ENCODE results near the gene CELF2.

CELF2 gene

DNA sequence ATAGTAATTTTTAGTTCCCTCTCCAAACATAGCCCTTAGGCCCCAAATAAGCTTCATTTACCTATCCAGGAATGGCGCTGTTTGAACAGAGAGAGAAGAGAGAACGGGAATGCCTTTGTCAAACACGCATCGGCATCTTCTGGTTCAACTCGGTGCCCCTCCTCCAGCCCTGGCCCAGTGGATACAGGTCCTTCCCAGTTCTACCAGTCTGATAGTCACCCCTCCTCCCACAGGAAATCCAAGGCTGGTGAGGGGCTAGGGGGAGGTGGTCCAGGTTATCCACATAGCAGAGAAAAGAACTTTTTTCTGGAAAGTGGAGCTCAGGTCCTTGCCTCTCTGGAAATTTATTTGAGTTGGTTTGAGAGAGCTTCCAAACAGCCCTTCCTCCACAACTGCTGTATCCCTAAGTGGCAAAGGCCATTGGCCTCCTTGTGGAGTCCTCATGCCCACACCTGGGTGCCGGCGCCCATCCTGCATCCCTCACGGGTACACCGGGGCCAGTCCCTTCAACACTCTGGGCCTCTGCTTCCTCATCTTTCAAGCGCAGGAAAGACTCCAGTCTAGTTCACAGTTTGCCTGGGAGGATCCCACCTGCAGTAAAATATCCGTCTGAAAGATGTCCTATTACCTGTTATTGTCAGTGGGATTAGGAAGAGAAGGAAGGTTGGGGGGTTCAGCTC, 287.4 kb downstream of the CELF2 start:
- no peak for ATAC-seq
- TF ChIP-seq BACH2 (CRISPR knock-in tag; IDR thresholded peaks at IDR 0.05; ENCODE audit: borderline replicate concordance): no peak
- TF ChIP-seq SNAI2 (CRISPR knock-in tag; IDR thresholded peaks at IDR 0.05): no peak
- TF ChIP-seq GLIS3 (CRISPR knock-in tag; IDR thresholded peaks at IDR 0.05): no peak

- no peak for ATAC-seq
- TF ChIP-seq, protein P1, sequence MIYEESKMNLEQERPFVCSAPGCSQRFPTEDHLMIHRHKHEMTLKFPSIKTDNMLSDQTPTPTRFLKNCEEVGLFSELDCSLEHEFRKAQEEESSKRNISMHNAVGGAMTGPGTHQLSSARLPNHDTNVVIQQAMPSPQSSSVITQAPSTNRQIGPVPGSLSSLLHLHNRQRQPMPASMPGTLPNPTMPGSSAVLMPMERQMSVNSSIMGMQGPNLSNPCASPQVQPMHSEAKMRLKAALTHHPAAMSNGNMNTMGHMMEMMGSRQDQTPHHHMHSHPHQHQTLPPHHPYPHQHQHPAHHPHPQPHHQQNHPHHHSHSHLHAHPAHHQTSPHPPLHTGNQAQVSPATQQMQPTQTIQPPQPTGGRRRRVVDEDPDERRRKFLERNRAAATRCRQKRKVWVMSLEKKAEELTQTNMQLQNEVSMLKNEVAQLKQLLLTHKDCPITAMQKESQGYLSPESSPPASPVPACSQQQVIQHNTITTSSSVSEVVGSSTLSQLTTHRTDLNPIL (CRISPR knock-in tag; IDR thresholded peaks at IDR 0.05; ENCODE audit: low read depth): no peak
- TF ChIP-seq ZNF8 (CRISPR knock-in tag; IDR thresholded peaks at IDR 0.05) (no peak), ZNF565 (CRISPR knock-in tag; conservative IDR thresholded peaks at IDR 0.05; ENCODE audit: low read depth) (no peak), ZNF70 (CRISPR knock-in tag; IDR thresholded peaks at IDR 0.05) (no peak), BACH2 (CRISPR knock-in tag; IDR thresholded peaks at IDR 0.05; ENCODE audit: borderline replicate concordance) (no peak), TOX (CRISPR knock-in tag; IDR thresholded peaks at IDR 0.05; ENCODE audit: borderline replicate concordance) (no peak), ZFP30 (CRISPR knock-in tag; IDR thresholded peaks at IDR 0.05) (no peak), CSDC2 (CRISPR knock-in tag; IDR thresholded peaks at IDR 0.05) (no peak), ESRRG (CRISPR knock-in tag; IDR thresholded peaks at IDR 0.05) (no peak), RARB (CRISPR knock-in tag; IDR thresholded peaks at IDR 0.05) (no peak)
- TF ChIP-seq, protein P2, sequence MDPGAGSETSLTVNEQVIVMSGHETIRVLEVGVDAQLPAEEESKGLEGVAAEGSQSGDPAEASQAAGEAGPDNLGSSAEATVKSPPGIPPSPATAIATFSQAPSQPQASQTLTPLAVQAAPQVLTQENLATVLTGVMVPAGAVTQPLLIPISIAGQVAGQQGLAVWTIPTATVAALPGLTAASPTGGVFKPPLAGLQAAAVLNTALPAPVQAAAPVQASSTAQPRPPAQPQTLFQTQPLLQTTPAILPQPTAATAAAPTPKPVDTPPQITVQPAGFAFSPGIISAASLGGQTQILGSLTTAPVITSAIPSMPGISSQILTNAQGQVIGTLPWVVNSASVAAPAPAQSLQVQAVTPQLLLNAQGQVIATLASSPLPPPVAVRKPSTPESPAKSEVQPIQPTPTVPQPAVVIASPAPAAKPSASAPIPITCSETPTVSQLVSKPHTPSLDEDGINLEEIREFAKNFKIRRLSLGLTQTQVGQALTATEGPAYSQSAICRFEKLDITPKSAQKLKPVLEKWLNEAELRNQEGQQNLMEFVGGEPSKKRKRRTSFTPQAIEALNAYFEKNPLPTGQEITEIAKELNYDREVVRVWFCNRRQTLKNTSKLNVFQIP (CRISPR knock-in tag; IDR thresholded peaks at IDR 0.05; ENCODE audit: borderline replicate concordance, low read depth): no peak
Measured at GRCh38 chr10:11305825-11306593, 288.3 kb downstream of the CELF2 start.

GRCh38 chr10:11307004-11307403, 289.3 kb downstream of the CELF2 start:
- no peak for ATAC-seq
- TF ChIP-seq BACH2 (CRISPR knock-in tag; IDR thresholded peaks at IDR 0.05; ENCODE audit: borderline replicate concordance) (no peak), CSDC2 (CRISPR knock-in tag; IDR thresholded peaks at IDR 0.05) (no peak), ZNF565 (CRISPR knock-in tag; conservative IDR thresholded peaks at IDR 0.05; ENCODE audit: low read depth) (no peak), ZFP3 (CRISPR knock-in tag; IDR thresholded peaks at IDR 0.05) (no peak), ARNTL (CRISPR knock-in tag; IDR thresholded peaks at IDR 0.05; ENCODE audit: borderline replicate concordance, low read depth) (no peak), ZNF8 (CRISPR knock-in tag; IDR thresholded peaks at IDR 0.05) (no peak)
- TF ChIP-seq, protein P1 (CRISPR knock-in tag; IDR thresholded peaks at IDR 0.05; ENCODE audit: low read depth): no peak

- ATAC-seq: no peak
- TF ChIP-seq, protein P3, sequence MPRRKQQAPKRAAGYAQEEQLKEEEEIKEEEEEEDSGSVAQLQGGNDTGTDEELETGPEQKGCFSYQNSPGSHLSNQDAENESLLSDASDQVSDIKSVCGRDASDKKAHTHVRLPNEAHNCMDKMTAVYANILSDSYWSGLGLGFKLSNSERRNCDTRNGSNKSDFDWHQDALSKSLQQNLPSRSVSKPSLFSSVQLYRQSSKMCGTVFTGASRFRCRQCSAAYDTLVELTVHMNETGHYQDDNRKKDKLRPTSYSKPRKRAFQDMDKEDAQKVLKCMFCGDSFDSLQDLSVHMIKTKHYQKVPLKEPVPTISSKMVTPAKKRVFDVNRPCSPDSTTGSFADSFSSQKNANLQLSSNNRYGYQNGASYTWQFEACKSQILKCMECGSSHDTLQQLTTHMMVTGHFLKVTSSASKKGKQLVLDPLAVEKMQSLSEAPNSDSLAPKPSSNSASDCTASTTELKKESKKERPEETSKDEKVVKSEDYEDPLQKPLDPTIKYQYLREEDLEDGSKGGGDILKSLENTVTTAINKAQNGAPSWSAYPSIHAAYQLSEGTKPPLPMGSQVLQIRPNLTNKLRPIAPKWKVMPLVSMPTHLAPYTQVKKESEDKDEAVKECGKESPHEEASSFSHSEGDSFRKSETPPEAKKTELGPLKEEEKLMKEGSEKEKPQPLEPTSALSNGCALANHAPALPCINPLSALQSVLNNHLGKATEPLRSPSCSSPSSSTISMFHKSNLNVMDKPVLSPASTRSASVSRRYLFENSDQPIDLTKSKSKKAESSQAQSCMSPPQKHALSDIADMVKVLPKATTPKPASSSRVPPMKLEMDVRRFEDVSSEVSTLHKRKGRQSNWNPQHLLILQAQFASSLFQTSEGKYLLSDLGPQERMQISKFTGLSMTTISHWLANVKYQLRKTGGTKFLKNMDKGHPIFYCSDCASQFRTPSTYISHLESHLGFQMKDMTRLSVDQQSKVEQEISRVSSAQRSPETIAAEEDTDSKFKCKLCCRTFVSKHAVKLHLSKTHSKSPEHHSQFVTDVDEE (CRISPR knock-in tag; IDR thresholded peaks at IDR 0.05): no peak
- TF ChIP-seq ARNTL (CRISPR knock-in tag; IDR thresholded peaks at IDR 0.05; ENCODE audit: borderline replicate concordance, low read depth) (no peak), PATZ1 (CRISPR knock-in tag; IDR thresholded peaks at IDR 0.05; ENCODE audit: borderline replicate concordance) (no peak), CSRNP3 (CRISPR knock-in tag; IDR thresholded peaks at IDR 0.05) (no peak), ZC3H10 (CRISPR knock-in tag; IDR thresholded peaks at IDR 0.05) (no peak), ZNF565 (CRISPR knock-in tag; conservative IDR thresholded peaks at IDR 0.05; ENCODE audit: low read depth) (no peak), RARB (CRISPR knock-in tag; IDR thresholded peaks at IDR 0.05) (no peak), CSDC2 (CRISPR knock-in tag; IDR thresholded peaks at IDR 0.05) (no peak), OSR1 (CRISPR knock-in tag; IDR thresholded peaks at IDR 0.05) (no peak), GLIS3 (CRISPR knock-in tag; IDR thresholded peaks at IDR 0.05) (no peak), SNAI2 (CRISPR knock-in tag; IDR thresholded peaks at IDR 0.05) (no peak), ZNF8 (CRISPR knock-in tag; IDR thresholded peaks at IDR 0.05) (no peak)
- TF ChIP-seq, protein P2 (CRISPR knock-in tag; IDR thresholded peaks at IDR 0.05; ENCODE audit: borderline replicate concordance, low read depth): no peak
Measured at GRCh38 chr10:11307937-11308336, 290.3 kb downstream of the CELF2 start.

Data from SK-N-SH treated with all-trans-retinoic acid at 6 μM for 48 hours (cell line).